Spleen (tissue), 11 donors: ENCODE measurements around the gene RPS6KA2. TPM values are rescaled to one million over a fixed set of nuclear protein-coding genes. Genes with fewer than 3 reads are reported as not detected.
A peak's percentile ranks its signal among the peaks of the same experiment; 100 is the strongest.

Source experiments
- DNase-seq: peaks from one replicate; pipeline ENCODE4 v3.0.0-alpha.2; 2020
- H3K27ac ChIP-seq, 8 donors: fragments of 200-600 bp; sonication (generic) in 7 of 8; 1 replicate in 4 of 8; 2 replicates in 4 of 8; pipeline versions ENCODE4 v1.5.0 to v1.8.0; 2016 to 2021; ENCODE audit warnings: inconsistent platforms in 4 of 8, mild to moderate bottlenecking in 4 of 8, moderate library complexity in 1 of 8
- H3K27me3 ChIP-seq, 7 donors: fragments of 200-600 bp; sonication (generic) in 6 of 7; replicated peaks in 1 of 7; 1 replicate in 4 of 7; 2 replicates in 3 of 7; pipeline versions ENCODE4 v1.5.0 to v1.8.0; 2016 to 2021; ENCODE audit warnings: inconsistent platforms in 3 of 7, mild to moderate bottlenecking in 1 of 7
- H3K36me3 ChIP-seq, 6 donors: fragments of 200-600 bp; sonication (generic) in 5 of 6; 1 replicate in 4 of 6; 2 replicates in 2 of 6; pipeline versions ENCODE4 v1.5.0 to v1.8.0; 2016 to 2021; ENCODE audit warnings: inconsistent platforms in 2 of 6
- H3K4me1 ChIP-seq, 6 donors: fragments of 200-600 bp; sonication (generic) in 5 of 6; 1 replicate in 3 of 6; 2 replicates in 3 of 6; pipeline versions ENCODE4 v1.5.0 to v1.8.0; 2016 to 2021; ENCODE audit warnings: inconsistent platforms in 3 of 6
- H3K4me3 ChIP-seq, 8 donors: fragments of 200-600 bp; sonication (generic) in 7 of 8; 1 replicate in 4 of 8; 2 replicates in 4 of 8; pipeline versions ENCODE4 v1.5.0 to v1.8.0; 2016 to 2021; ENCODE audit warnings: inconsistent platforms in 4 of 8, mild to moderate bottlenecking in 4 of 8, moderate library complexity in 2 of 8
- H3K9me3 ChIP-seq, 8 donors: fragments of 200-600 bp; sonication (generic) in 7 of 8; 1 replicate in 4 of 8; 2 replicates in 4 of 8; pipeline versions ENCODE4 v1.5.0 to v1.8.0; 2016 to 2021; ENCODE audit warnings: inconsistent platforms in 4 of 8
- POLR2A ChIP-seq, 3 donors: fragments of 450-650 bp; IDR thresholded peaks; one replicate each; pipeline ENCODE4 v1.5.1; 2017; ENCODE audit warnings: antibody characterized with exemption in 3 of 3, mild to moderate bottlenecking in 1 of 3
- POLR2AphosphoS5 ChIP-seq, 3 donors: sonication (generic); formaldehyde crosslinking; IDR thresholded peaks; one replicate each; pipeline ENCODE4 v1.5.1; 2017; ENCODE audit warnings: antibody characterized with exemption in 3 of 3
- WGBS, 5 donors: extraction: QIAGEN DNeasy Blood & Tissue Kit in 3 of 5; methylation state at CpG; one replicate each; pipeline versions ENCODE4 v1.1.5 to v1.1.7; 2013 to 2018; 5-methylcytosine and 5-hydroxymethylcytosine counted together
- intact Hi-C: fragments of 100-400 bp; cut with DNase I; formaldehyde crosslinking; loops from one replicate; pipeline ENCODE4 v1.15.0; 2023; ENCODE audit warnings: low total_unique reads
- polyA plus RNA-seq, 3 donors: library from polyadenylated mRNA; stranded (reverse); fragments of 200-250 nt; gene quantifications; one replicate each; pipeline ENCODE4 v1.2.1, GENCODE V29; 2013
- total RNA-seq, 7 donors: library from RNA; depleted of rRNA in 3 of 7; stranded (reverse); fragments of >200 nt in 3 of 7; fragmentation: NEBNext Ultra II Directional in 4 of 7; extraction: Animal tissue kit (Norgen Biotek cat#: 25700) in 4 of 7; gene quantifications; one replicate each; pipeline versions ENCODE4 v1.1.0 to v1.2.1, GENCODE V29; 2016 to 2021
- TF ChIP-seq, protein P1 (sequence below), 11 experiments: fragments of 200-600 bp in 7 of 11; fragments of 450-650 bp in 4 of 11; sonication (generic) in 4 of 11; IDR thresholded peaks in 8 of 11; conservative IDR thresholded peaks in 3 of 11; 1 replicate in 7 of 11; 2 replicates in 4 of 11; pipeline versions ENCODE4 v1.4.0 to v1.8.0; 2016 to 2021; ENCODE audit warnings: antibody characterized with exemption in 11 of 11, inconsistent platforms in 4 of 11, mild to moderate bottlenecking in 1 of 11
- donor health status: healthy with polysubstance abuse.
- donor health status: DM: no; HTN: no; CAD: no; lungs with moderate emphysema.
- donor health status: DM: no; HTN: no; CAD: no.
- donor health status: Bipolar disorder and iron deficiency.
- donor health status: healthy.
- donor health status: DM: no; HTN: no; CAD: no.
- donor health status: DM: yes; HTN: yes; CAD: no.

The RPS6KA2 gene
- total and polyA plus RNA-seq, 10 donors, result 7.6 to 123 (median 58.1) TPM

DNA sequence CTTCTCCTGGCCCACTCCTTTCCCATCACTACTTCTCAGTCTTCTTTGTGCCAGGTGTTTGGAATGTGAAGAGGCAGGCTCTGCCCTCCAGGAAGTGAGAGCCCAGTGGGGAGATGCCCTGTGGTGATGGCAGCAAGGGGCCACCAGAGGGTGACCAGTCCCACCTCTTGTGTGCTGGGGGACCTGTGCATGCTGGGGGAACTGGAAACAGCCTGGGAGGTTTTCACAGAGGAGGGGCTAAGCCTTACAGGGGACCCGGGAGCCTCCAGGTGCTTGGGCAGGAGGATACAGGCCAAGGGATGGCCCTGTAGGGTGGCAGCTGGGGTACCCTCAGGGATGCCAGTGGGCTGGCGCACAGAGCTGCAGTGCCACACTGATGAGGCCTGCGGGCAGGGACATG lies 112.9 kb downstream of the RPS6KA2 start:
- H3K9me3 ChIP-seq, result peaks cover 0 to 12% (median 5%) of the 10 kb centered on the region in 8 donors
- intact Hi-C loops, result no loop called here
- peaks cover 0 to 49% (median 5%) of the 10 kb centered on the region in 6 donors for H3K36me3 ChIP-seq
- no peaks in the 10 kb centered on the region for H3K27me3 ChIP-seq
- WGBS, 5 donors, result 83 to 96% (median 92%) methylated on average over 3 of the region's 3 CpGs
- DNase-seq, result peak; percentile 42
- H3K4me3 ChIP-seq, result no peak overlapping the region
- no peak overlapping the region for H3K27ac ChIP-seq
- H3K4me1 ChIP-seq, result peaks cover 0 to 5% (median 0%) of the 10 kb centered on the region in 6 donors
- no peak for TF ChIP-seq POLR2A (IDR thresholded peaks at IDR 0.05)
- TF ChIP-seq, protein P1, sequence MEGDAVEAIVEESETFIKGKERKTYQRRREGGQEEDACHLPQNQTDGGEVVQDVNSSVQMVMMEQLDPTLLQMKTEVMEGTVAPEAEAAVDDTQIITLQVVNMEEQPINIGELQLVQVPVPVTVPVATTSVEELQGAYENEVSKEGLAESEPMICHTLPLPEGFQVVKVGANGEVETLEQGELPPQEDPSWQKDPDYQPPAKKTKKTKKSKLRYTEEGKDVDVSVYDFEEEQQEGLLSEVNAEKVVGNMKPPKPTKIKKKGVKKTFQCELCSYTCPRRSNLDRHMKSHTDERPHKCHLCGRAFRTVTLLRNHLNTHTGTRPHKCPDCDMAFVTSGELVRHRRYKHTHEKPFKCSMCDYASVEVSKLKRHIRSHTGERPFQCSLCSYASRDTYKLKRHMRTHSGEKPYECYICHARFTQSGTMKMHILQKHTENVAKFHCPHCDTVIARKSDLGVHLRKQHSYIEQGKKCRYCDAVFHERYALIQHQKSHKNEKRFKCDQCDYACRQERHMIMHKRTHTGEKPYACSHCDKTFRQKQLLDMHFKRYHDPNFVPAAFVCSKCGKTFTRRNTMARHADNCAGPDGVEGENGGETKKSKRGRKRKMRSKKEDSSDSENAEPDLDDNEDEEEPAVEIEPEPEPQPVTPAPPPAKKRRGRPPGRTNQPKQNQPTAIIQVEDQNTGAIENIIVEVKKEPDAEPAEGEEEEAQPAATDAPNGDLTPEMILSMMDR (IDR thresholded peaks at IDR 0.05 in 8 of 11, conservative IDR thresholded peaks at IDR 0.05 in 3 of 11), result no peak
- no peak for TF ChIP-seq POLR2AphosphoS5 (IDR thresholded peaks at IDR 0.05)

DNA sequence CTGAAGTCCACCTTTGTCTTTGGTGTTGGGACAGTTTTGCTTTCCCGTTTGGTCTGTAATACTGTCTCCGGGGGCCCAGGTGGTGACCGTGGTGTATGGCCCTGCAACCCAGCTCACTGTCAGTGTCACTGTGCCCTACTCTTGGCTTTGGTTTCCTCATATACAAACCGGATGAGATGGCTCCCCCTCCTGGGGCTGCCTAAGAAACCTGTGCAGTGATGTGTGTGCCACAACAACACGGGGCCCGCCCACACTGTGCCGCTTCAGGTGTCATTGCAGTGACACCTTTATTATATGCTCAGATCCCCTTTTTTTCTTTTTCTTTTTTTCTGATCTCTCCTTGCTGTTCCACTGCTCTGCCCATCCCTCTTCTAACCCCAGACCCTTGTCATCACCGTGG lies 114.5 kb downstream of the RPS6KA2 start:
- TF ChIP-seq, protein P1 (IDR thresholded peaks at IDR 0.05 in 8 of 11, conservative IDR thresholded peaks at IDR 0.05 in 3 of 11), result peak in 5 of 11 experiments; percentile 17 to 39 (median 20)
- TF ChIP-seq POLR2AphosphoS5 (IDR thresholded peaks at IDR 0.05) (no peak), POLR2A (IDR thresholded peaks at IDR 0.05) (no peak)
- no peak overlapping the region for H3K4me3 ChIP-seq
- peaks cover 0 to 66% (median 14%) of the 10 kb centered on the region in 6 donors for H3K36me3 ChIP-seq
- WGBS, 5 donors, result 62 to 80% (median 73%) methylated on average over 8 of the region's 8 CpGs
- peak; percentile 88 for DNase-seq
- H3K4me1 ChIP-seq, result peaks cover 0 to 5% (median 0%) of the 10 kb centered on the region in 6 donors
- intact Hi-C loops, result no loop called here
- H3K27me3 ChIP-seq, result no peaks in the 10 kb centered on the region
- peak overlapping the region in 1 of 8 donors; percentile 17 for H3K27ac ChIP-seq
- peaks cover 0 to under 1% (median under 1%) of the 10 kb centered on the region in 8 donors for H3K9me3 ChIP-seq

DNA sequence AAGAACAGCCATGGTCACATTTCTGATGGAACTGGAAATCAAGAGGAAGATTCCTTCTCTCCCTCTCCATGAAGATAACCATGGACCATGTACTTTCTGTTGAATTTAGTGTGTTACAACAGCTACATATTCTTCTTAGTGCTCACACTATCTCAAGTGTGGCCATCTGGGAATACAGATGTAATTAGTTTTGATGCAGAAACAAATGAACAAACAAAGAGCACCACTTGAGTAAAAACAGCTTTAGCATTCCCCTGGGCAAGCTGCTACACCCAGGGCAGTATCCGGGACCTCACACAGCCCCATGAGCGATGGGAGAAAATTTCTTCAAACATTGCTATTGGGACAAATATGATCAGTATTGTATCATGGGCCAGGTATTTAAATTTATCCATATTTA lies 115.7 kb downstream of the RPS6KA2 start:
- Histone ChIP-seq H3K36me3 (peaks cover 0 to 77% (median 15%) of the 10 kb centered on the region in 6 donors), H3K4me1 (peaks cover 0 to 5% (median 0%) of the 10 kb centered on the region in 6 donors), H3K4me3 (no peak overlapping the region), H3K9me3 (no peaks in the 10 kb centered on the region), H3K27ac (no peak overlapping the region), H3K27me3 (no peaks in the 10 kb centered on the region)
- WGBS, 5 donors, result 89 to 99% (median 94%) methylated on average over 2 of the region's 2 CpGs
- DNase-seq, result no peak
- intact Hi-C loops, result no loop called here
- TF ChIP-seq POLR2A (IDR thresholded peaks at IDR 0.05) (no peak), POLR2AphosphoS5 (IDR thresholded peaks at IDR 0.05) (no peak)
- TF ChIP-seq, protein P1 (IDR thresholded peaks at IDR 0.05 in 8 of 11, conservative IDR thresholded peaks at IDR 0.05 in 3 of 11), result no peak

DNA sequence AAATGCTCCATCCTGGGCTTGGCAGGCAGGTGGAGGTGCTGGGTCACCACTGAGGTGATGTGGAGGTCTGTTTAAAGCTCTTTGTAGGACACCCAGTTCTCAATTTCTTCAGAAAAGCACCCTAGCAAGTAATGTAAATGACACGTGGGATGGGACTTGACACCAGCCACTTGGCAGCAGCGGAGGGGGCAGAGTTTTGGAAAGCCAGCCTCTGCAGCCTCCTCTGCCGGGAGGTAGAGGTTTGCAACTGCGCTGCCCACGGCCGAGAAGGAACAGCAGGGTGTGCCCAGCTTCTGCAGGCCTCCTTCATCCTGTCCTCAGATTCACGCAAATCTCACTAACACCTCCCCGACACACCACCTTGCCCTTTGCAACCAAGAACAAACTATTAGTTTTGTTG lies 117.9 kb downstream of the RPS6KA2 start:
- H3K4me1 ChIP-seq, result peaks cover 0 to 5% (median 0%) of the 10 kb centered on the region in 6 donors
- TF ChIP-seq POLR2AphosphoS5 (IDR thresholded peaks at IDR 0.05) (no peak), POLR2A (IDR thresholded peaks at IDR 0.05) (no peak)
- TF ChIP-seq, protein P1 (IDR thresholded peaks at IDR 0.05 in 8 of 11, conservative IDR thresholded peaks at IDR 0.05 in 3 of 11), result no peak
- no peak overlapping the region for H3K27ac ChIP-seq
- H3K36me3 ChIP-seq, result peaks cover 3 to 82% (median 16%) of the 10 kb centered on the region in 6 donors
- no peaks in the 10 kb centered on the region for H3K9me3 ChIP-seq
- no peaks in the 10 kb centered on the region for H3K27me3 ChIP-seq
- H3K4me3 ChIP-seq, result no peak overlapping the region
- intact Hi-C loops, result no loop called here
- DNase-seq, result no peak
- 85 to 92% (median 87%) methylated on average over 8 of the region's 8 CpGs for WGBS, 5 donors
